ENCODE results near the gene CKAP2.
A peak's percentile ranks its signal among the peaks of the same experiment; 100 is the strongest.
"Not testable (repeated sequence)": the region's sequence is repeated elsewhere in the genome, so short reads cannot be mapped to it uniquely, and the experiment has no call there.

CKAP2 gene

GRCh38 chr13:52459668-52460067 is 4.4 kb downstream of the CKAP2 start:
- no peak for DNase-seq
- H4K20me1 ChIP-seq (ENCODE audit: insufficient read depth, low read length), result no peaks in the 10 kb centered on the region; the same call in 1 of the 2 replicates
- TF ChIP-seq, protein P1, sequence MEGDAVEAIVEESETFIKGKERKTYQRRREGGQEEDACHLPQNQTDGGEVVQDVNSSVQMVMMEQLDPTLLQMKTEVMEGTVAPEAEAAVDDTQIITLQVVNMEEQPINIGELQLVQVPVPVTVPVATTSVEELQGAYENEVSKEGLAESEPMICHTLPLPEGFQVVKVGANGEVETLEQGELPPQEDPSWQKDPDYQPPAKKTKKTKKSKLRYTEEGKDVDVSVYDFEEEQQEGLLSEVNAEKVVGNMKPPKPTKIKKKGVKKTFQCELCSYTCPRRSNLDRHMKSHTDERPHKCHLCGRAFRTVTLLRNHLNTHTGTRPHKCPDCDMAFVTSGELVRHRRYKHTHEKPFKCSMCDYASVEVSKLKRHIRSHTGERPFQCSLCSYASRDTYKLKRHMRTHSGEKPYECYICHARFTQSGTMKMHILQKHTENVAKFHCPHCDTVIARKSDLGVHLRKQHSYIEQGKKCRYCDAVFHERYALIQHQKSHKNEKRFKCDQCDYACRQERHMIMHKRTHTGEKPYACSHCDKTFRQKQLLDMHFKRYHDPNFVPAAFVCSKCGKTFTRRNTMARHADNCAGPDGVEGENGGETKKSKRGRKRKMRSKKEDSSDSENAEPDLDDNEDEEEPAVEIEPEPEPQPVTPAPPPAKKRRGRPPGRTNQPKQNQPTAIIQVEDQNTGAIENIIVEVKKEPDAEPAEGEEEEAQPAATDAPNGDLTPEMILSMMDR (IDR thresholded peaks at IDR 0.05; ENCODE audit: low read length), result no peak
- TF ChIP-seq EZH2phosphoT487 (IDR thresholded peaks at IDR 0.05; ENCODE audit: low read length) (no peak), EZH2 (optimal IDR thresholded peaks at IDR 0.05; ENCODE audit: low read depth, low read length) (no peak)
- H3F3A ChIP-seq (ENCODE audit: insufficient read depth, low read length), result peaks cover 7% of the 10 kb centered on the region
- no peak overlapping the region for H3K27ac ChIP-seq (ENCODE audit: low read length)
- no peaks in the 10 kb centered on the region for H3K9me3 ChIP-seq (replicated peaks; ENCODE audit: insufficient read depth, low read length)
- peaks cover 11% of the 10 kb centered on the region; the same call in 1 of the 2 replicates for H3K4me1 ChIP-seq (ENCODE audit: low read length)
- no peaks in the 10 kb centered on the region for H3K9me2 ChIP-seq (replicated peaks; ENCODE audit: insufficient read depth, low read length)
- peaks cover 90% of the 10 kb centered on the region for H3K79me2 ChIP-seq (ENCODE audit: low read length)
- no peak overlapping the region for H3K9ac ChIP-seq (ENCODE audit: low read length)
- H3K4me2 ChIP-seq (ENCODE audit: low read depth, low read length), result no peak overlapping the region
- H2AFZ ChIP-seq (ENCODE audit: low read length), result no peak overlapping the region
- H3K36me3 ChIP-seq (replicated peaks; ENCODE audit: insufficient read depth, low read length), result no peaks in the 10 kb centered on the region; the same call in 1 of the 2 replicates
- no peak overlapping the region for H3K4me3 ChIP-seq (ENCODE audit: low read length)
- no peaks in the 10 kb centered on the region for H3K27me3 ChIP-seq (replicated peaks; ENCODE audit: insufficient read depth, low read length)

DNA sequence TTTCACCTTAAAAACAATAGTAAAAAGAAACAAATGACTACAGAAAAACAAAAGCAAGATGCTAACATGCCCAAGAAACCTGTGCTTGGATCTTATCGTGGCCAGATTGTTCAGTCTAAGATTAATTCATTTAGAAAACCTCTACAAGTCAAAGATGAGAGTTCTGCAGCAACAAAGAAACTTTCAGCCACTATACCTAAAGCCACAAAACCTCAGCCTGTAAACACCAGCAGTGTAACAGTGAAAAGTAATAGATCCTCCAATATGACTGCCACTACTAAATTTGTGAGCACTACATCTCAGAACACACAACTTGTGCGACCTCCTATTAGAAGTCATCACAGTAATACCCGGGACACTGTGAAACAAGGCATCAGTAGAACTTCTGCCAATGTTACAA is 6.0 kb downstream of the CKAP2 start:
- no peak overlapping the region for H2AFZ ChIP-seq (ENCODE audit: low read length)
- no peaks in the 10 kb centered on the region for H3F3A ChIP-seq (ENCODE audit: insufficient read depth, low read length)
- H3K9me3 ChIP-seq (replicated peaks; ENCODE audit: insufficient read depth, low read length), result no peaks in the 10 kb centered on the region
- no peak overlapping the region for H3K9ac ChIP-seq (ENCODE audit: low read length)
- no peak for DNase-seq
- peaks cover 93% of the 10 kb centered on the region for H3K79me2 ChIP-seq (ENCODE audit: low read length)
- no peaks in the 10 kb centered on the region; the same call in 1 of the 2 replicates for H3K36me3 ChIP-seq (replicated peaks; ENCODE audit: insufficient read depth, low read length)
- H4K20me1 ChIP-seq (ENCODE audit: insufficient read depth, low read length), result no peaks in the 10 kb centered on the region; the same call in 1 of the 2 replicates
- H3K27me3 ChIP-seq (replicated peaks; ENCODE audit: insufficient read depth, low read length), result no peaks in the 10 kb centered on the region
- TF ChIP-seq EZH2 (optimal IDR thresholded peaks at IDR 0.05; ENCODE audit: low read depth, low read length), result no peak
- TF ChIP-seq, protein P1 (IDR thresholded peaks at IDR 0.05; ENCODE audit: low read length), result no peak
- no peak for TF ChIP-seq EZH2phosphoT487 (IDR thresholded peaks at IDR 0.05; ENCODE audit: low read length)
- H3K4me3 ChIP-seq (ENCODE audit: low read length), result no peak overlapping the region
- H3K9me2 ChIP-seq (replicated peaks; ENCODE audit: insufficient read depth, low read length), result no peaks in the 10 kb centered on the region
- peaks cover 11% of the 10 kb centered on the region; the same call in 1 of the 2 replicates for H3K4me1 ChIP-seq (ENCODE audit: low read length)
- H3K4me2 ChIP-seq (ENCODE audit: low read depth, low read length), result peak overlapping the region; percentile 13; the same call in 1 of the 2 replicates
- H3K27ac ChIP-seq (ENCODE audit: low read length), result no peak overlapping the region

GRCh38 chr13:52463526-52463925 is 8.2 kb downstream of the CKAP2 start:
- Histone ChIP-seq H3K79me2 (ENCODE audit: low read length) (peaks cover 86% of the 10 kb centered on the region), H3K36me3 (replicated peaks; ENCODE audit: insufficient read depth, low read length) (no peaks in the 10 kb centered on the region; the same call in 1 of the 2 replicates), H3K4me2 (ENCODE audit: low read depth, low read length) (no peak overlapping the region), H3K4me1 (ENCODE audit: low read length) (peaks cover 11% of the 10 kb centered on the region; the same call in 1 of the 2 replicates), H2AFZ (ENCODE audit: low read length) (no peak overlapping the region), H3K9ac (ENCODE audit: low read length) (no peak overlapping the region), H3K27ac (ENCODE audit: low read length) (no peak overlapping the region), H3K9me3 (replicated peaks; ENCODE audit: insufficient read depth, low read length) (no peaks in the 10 kb centered on the region), H3F3A (ENCODE audit: insufficient read depth, low read length) (no peaks in the 10 kb centered on the region), H3K9me2 (replicated peaks; ENCODE audit: insufficient read depth, low read length) (no peaks in the 10 kb centered on the region), H3K27me3 (replicated peaks; ENCODE audit: insufficient read depth, low read length) (no peaks in the 10 kb centered on the region), H3K4me3 (ENCODE audit: low read length) (no peak overlapping the region), H4K20me1 (ENCODE audit: insufficient read depth, low read length) (no peaks in the 10 kb centered on the region; the same call in 1 of the 2 replicates)
- TF ChIP-seq EZH2phosphoT487 (IDR thresholded peaks at IDR 0.05; ENCODE audit: low read length) (no peak), EZH2 (optimal IDR thresholded peaks at IDR 0.05; ENCODE audit: low read depth, low read length) (no peak)
- TF ChIP-seq, protein P1 (IDR thresholded peaks at IDR 0.05; ENCODE audit: low read length), result no peak
- no peak for DNase-seq

DNA sequence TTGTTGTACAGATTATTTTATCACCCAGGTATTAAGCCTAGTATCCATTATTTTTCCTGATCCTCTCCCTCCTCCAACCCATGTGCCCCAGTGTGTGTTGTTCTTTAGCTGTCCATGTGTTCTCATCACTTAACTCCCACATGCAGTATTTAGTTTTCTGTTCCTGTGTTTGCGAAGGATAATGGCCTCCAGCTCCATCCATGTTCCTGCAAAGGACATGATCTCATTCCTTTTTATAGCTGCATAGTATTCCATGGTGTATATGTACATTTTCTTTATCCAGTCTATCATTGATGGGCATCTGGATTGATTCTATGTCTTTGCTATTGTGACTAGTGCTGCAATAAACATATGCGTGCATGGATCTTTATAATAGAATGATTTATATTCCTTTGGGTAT is 13.2 kb downstream of the CKAP2 start:
- H3K9me3 ChIP-seq (replicated peaks; ENCODE audit: insufficient read depth, low read length); H3K36me3 ChIP-seq (replicated peaks; ENCODE audit: insufficient read depth, low read length); H4K20me1 ChIP-seq (ENCODE audit: insufficient read depth, low read length); H3K4me3 ChIP-seq (ENCODE audit: low read length); H3K27me3 ChIP-seq (replicated peaks; ENCODE audit: insufficient read depth, low read length); H3F3A ChIP-seq (ENCODE audit: insufficient read depth, low read length); H3K9me2 ChIP-seq (replicated peaks; ENCODE audit: insufficient read depth, low read length); H2AFZ ChIP-seq (ENCODE audit: low read length); H3K4me1 ChIP-seq (ENCODE audit: low read length); H3K4me2 ChIP-seq (ENCODE audit: low read depth, low read length); DNase-seq; H3K9ac ChIP-seq (ENCODE audit: low read length); H3K27ac ChIP-seq (ENCODE audit: low read length): not testable (repeated sequence)
- H3K79me2 ChIP-seq (ENCODE audit: low read length), result peaks cover 49% of the 10 kb centered on the region

- H3K79me2 ChIP-seq (ENCODE audit: low read length); H3K9ac ChIP-seq (ENCODE audit: low read length); H3K4me1 ChIP-seq (ENCODE audit: low read length); H3K4me2 ChIP-seq (ENCODE audit: low read depth, low read length); H3F3A ChIP-seq (ENCODE audit: insufficient read depth, low read length); H3K9me3 ChIP-seq (replicated peaks; ENCODE audit: insufficient read depth, low read length); H3K4me3 ChIP-seq (ENCODE audit: low read length); H2AFZ ChIP-seq (ENCODE audit: low read length); H3K36me3 ChIP-seq (replicated peaks; ENCODE audit: insufficient read depth, low read length); H3K9me2 ChIP-seq (replicated peaks; ENCODE audit: insufficient read depth, low read length); H4K20me1 ChIP-seq (ENCODE audit: insufficient read depth, low read length); H3K27me3 ChIP-seq (replicated peaks; ENCODE audit: insufficient read depth, low read length): not testable (repeated sequence)
- H3K27ac ChIP-seq (ENCODE audit: low read length), result peak overlapping the region; percentile 41; the same call in 1 of the 2 replicates
- peak; percentile 29 for DNase-seq
Measured at GRCh38 chr13:52480677-52481428, 25.6 kb downstream of the CKAP2 start.

Measured in MM.1S (cell line).